Right lobe of liver (tissue), 4 donors: ENCODE data around the gene R3HDM2.

ENCODE experiments used
- CTCF ChIP-seq, 4 donors: fragments of 200-600 bp in 3 of 4; fragments of 450-650 bp in 1 of 4; IDR thresholded peaks; one replicate each; pipeline versions ENCODE4 v1.5.1 to v1.8.0; 2016 to 2022; ENCODE audit warnings: antibody characterized with exemption in 4 of 4, mild to moderate bottlenecking in 2 of 4
- POLR2A ChIP-seq: fragments of 450-650 bp; IDR thresholded peaks from one replicate; pipeline ENCODE4 v1.6.1; 2017; ENCODE audit warnings: antibody characterized with exemption, mild to moderate bottlenecking
- donor health status: DM: no; HTN: no; CAD: no.
- donor health status: DM: no; HTN: no; CAD: no.
- donor health status: DM: no; HTN: yes; CAD: no.

- TF ChIP-seq POLR2A (no peak), CTCF (IDR thresholded peaks at IDR 0.05) (no peak)
Measured at GRCh38 chr12:57460468-57460784, 29.6 kb upstream of the R3HDM2 start.
